Fibroblast of lung (primary cell): ENCODE results near the gene GRID1. TPM values are rescaled to one million over a fixed set of nuclear protein-coding genes. Genes with fewer than 3 reads are reported as not detected.
A peak's percentile ranks its signal among the peaks of the same experiment; 100 is the strongest.

Experiments used
- DNase-seq, 2 donors: peaks; one replicate each; pipeline versions ENCODE4 v3.0.0 to v3.0.0-alpha.2; 2010; ENCODE audit warnings: low read depth in 2 of 2
- H2AFZ ChIP-seq: 2 replicates; pipeline ENCODE4 v1.5.1; 2012; ENCODE audit warnings: low read length, control low read depth, inconsistent platforms
- H3K27ac ChIP-seq: 2 replicates; pipeline ENCODE4 v1.5.1; 2011; ENCODE audit warnings: low read length, control low read depth; ENCODE audit not compliant: insufficient read depth
- H3K27me3 ChIP-seq: 2 replicates; pipeline ENCODE4 v1.5.1; 2011; ENCODE audit warnings: mild to moderate bottlenecking, low read length; ENCODE audit not compliant: control insufficient read depth, insufficient read depth
- H3K36me3 ChIP-seq: 2 replicates; pipeline ENCODE4 v1.5.1; 2011; ENCODE audit warnings: low read length; ENCODE audit not compliant: control insufficient read depth, insufficient read depth
- H3K4me1 ChIP-seq: 2 replicates; pipeline ENCODE4 v1.5.1; 2011; ENCODE audit warnings: low read length; ENCODE audit not compliant: control insufficient read depth, insufficient read depth; ENCODE audit errors: extremely low read depth
- H3K4me2 ChIP-seq: 2 replicates; pipeline ENCODE4 v1.5.1; 2011; ENCODE audit warnings: low read length, control low read depth; ENCODE audit not compliant: insufficient read depth; ENCODE audit errors: extremely low read depth
- H3K4me3 ChIP-seq, 4 experiments: fragments of 200-600 bp in 1 of 4; sonication (generic) in 1 of 4; replicated peaks in 1 of 4; 2 replicates each; pipeline ENCODE4 v1.5.1; 2011 to 2016; ENCODE audit warnings: low read length in 4 of 4, low read depth in 3 of 4, mild to moderate bottlenecking in 3 of 4, control low read depth in 2 of 4, inconsistent platforms in 1 of 4, mixed read lengths in 1 of 4; ENCODE audit not compliant: insufficient read depth in 1 of 4; ENCODE audit errors: control extremely low read depth in 1 of 4
- H3K79me2 ChIP-seq: 2 replicates; pipeline ENCODE4 v1.5.1; 2012; ENCODE audit warnings: mild to moderate bottlenecking, low read length, inconsistent platforms; ENCODE audit not compliant: control insufficient read depth, insufficient read depth
- H3K9ac ChIP-seq: 2 replicates; pipeline ENCODE4 v1.5.1; 2011; ENCODE audit warnings: mild to moderate bottlenecking, low read length, control low read depth; ENCODE audit not compliant: insufficient read depth
- H3K9me3 ChIP-seq: 2 replicates; pipeline ENCODE4 v1.5.1; 2012; ENCODE audit warnings: low read depth, low read length; ENCODE audit not compliant: control insufficient read depth, insufficient read depth
- H4K20me1 ChIP-seq: 2 replicates; pipeline ENCODE4 v1.5.1; 2011; ENCODE audit warnings: low read length; ENCODE audit not compliant: control insufficient read depth, insufficient read depth; ENCODE audit errors: extremely low read depth
- EZH2 ChIP-seq: IDR thresholded peaks from 2 replicates; pipeline ENCODE4 v1.5.1; 2012; ENCODE audit warnings: low read length, control low read depth, mild to moderate bottlenecking; ENCODE audit errors: missing control alignments
- polyA plus RNA-seq, 2 donors: library from polyadenylated mRNA; depleted of rRNA in 1 of 2; stranded (reverse) in 1 of 2; unstranded in 1 of 2; fragments of >200 nt; gene quantifications; 2 replicates each; pipeline ENCODE4 v1.2.1, GENCODE V29; 2011 to 2012; ENCODE audit warnings: missing spikeins in 1 of 2
- total RNA-seq: library from RNA; depleted of rRNA; stranded (reverse); fragments of >200 nt; gene quantifications from 2 replicates; pipeline ENCODE4 v1.2.1, GENCODE V29; 2014
- TF ChIP-seq, protein P1 (sequence below), 2 donors: IDR thresholded peaks in 1 of 2; conservative IDR thresholded peaks in 1 of 2; 1 replicate in 1 of 2; 2 replicates in 1 of 2; pipeline ENCODE4 v1.5.1; 2011 to 2012; ENCODE audit warnings: low read length in 2 of 2, control low read depth in 1 of 2, inconsistent platforms in 1 of 2, low read depth in 1 of 2, mild to moderate bottlenecking in 1 of 2

Gene GRID1
- total and polyA plus RNA-seq, 2 donors (not counting 1 experiment from before 2014, with no cell fraction given): 0.03 to 0.33 TPM

DNA sequence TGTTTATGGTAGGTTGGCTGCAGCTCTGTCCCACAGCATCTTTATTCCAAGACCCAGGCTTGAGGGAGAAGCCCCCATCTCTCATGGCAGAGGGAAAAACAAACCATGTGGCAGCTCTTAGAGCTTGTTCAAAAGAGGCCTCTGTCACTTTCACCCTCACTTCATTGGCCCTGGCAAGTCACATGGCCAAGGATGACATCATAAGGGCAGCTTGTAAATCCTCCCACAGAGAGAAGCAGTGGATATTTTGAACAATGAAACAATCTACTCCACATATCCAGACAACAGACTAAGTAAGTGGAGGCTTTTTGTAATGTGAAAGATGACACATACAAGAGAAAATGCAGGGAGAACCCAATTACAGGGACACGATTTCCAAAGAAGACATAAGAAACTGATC, 108.1 kb downstream of the GRID1 start:
- DNase-seq: peak in 1 of 2 donors; percentile 19
- no peaks in the 10 kb centered on the region for H3K4me1 ChIP-seq
- no peak for TF ChIP-seq EZH2
- TF ChIP-seq, protein P1, sequence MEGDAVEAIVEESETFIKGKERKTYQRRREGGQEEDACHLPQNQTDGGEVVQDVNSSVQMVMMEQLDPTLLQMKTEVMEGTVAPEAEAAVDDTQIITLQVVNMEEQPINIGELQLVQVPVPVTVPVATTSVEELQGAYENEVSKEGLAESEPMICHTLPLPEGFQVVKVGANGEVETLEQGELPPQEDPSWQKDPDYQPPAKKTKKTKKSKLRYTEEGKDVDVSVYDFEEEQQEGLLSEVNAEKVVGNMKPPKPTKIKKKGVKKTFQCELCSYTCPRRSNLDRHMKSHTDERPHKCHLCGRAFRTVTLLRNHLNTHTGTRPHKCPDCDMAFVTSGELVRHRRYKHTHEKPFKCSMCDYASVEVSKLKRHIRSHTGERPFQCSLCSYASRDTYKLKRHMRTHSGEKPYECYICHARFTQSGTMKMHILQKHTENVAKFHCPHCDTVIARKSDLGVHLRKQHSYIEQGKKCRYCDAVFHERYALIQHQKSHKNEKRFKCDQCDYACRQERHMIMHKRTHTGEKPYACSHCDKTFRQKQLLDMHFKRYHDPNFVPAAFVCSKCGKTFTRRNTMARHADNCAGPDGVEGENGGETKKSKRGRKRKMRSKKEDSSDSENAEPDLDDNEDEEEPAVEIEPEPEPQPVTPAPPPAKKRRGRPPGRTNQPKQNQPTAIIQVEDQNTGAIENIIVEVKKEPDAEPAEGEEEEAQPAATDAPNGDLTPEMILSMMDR (conservative IDR thresholded peaks at IDR 0.05 in 1 of 2, IDR thresholded peaks at IDR 0.05 in 1 of 2; ENCODE audit: low read depth in 1 of 2, low read length in 2 of 2): no peak
- H2AFZ ChIP-seq: no peak overlapping the region
- H3K36me3 ChIP-seq: no peaks in the 10 kb centered on the region
- no peaks in the 10 kb centered on the region for H3K9me3 ChIP-seq
- H3K27me3 ChIP-seq: no peaks in the 10 kb centered on the region
- H4K20me1 ChIP-seq: no peaks in the 10 kb centered on the region
- no peak overlapping the region for H3K27ac ChIP-seq
- H3K4me3 ChIP-seq: no peak overlapping the region
- no peak overlapping the region for H3K4me2 ChIP-seq
- no peak overlapping the region for H3K9ac ChIP-seq
- no peaks in the 10 kb centered on the region for H3K79me2 ChIP-seq

DNA sequence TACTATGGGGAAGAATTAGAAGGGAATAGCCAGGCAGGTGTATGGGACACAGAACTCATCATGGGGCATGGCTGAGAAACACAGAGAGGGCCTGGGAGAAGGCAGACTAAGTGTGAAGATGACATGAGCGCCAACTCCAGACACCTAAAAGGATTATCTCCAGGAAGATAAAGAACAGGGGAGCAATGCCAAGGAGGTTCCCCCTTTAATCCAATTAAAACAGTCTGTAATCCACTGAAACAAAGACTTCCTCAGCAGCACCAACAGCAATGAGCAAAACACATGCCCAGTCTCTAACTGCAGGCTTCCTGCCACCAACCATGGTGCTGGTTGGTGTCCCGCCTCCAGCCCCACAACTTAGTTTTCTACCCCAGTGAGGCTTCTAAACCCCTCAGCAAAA, 108.9 kb downstream of the GRID1 start:
- no peak overlapping the region for H3K27ac ChIP-seq
- H3K4me2 ChIP-seq: no peak overlapping the region
- H3K4me3 ChIP-seq: no peak overlapping the region
- no peaks in the 10 kb centered on the region for H3K36me3 ChIP-seq
- TF ChIP-seq EZH2: no peak
- TF ChIP-seq, protein P1 (conservative IDR thresholded peaks at IDR 0.05 in 1 of 2, IDR thresholded peaks at IDR 0.05 in 1 of 2; ENCODE audit: low read depth in 1 of 2, low read length in 2 of 2): no peak
- no peak for DNase-seq
- no peaks in the 10 kb centered on the region for H3K79me2 ChIP-seq
- H2AFZ ChIP-seq: no peak overlapping the region
- H3K9me3 ChIP-seq: no peaks in the 10 kb centered on the region
- H3K27me3 ChIP-seq: no peaks in the 10 kb centered on the region
- no peak overlapping the region for H3K9ac ChIP-seq
- H4K20me1 ChIP-seq: no peaks in the 10 kb centered on the region
- H3K4me1 ChIP-seq: no peaks in the 10 kb centered on the region

DNA sequence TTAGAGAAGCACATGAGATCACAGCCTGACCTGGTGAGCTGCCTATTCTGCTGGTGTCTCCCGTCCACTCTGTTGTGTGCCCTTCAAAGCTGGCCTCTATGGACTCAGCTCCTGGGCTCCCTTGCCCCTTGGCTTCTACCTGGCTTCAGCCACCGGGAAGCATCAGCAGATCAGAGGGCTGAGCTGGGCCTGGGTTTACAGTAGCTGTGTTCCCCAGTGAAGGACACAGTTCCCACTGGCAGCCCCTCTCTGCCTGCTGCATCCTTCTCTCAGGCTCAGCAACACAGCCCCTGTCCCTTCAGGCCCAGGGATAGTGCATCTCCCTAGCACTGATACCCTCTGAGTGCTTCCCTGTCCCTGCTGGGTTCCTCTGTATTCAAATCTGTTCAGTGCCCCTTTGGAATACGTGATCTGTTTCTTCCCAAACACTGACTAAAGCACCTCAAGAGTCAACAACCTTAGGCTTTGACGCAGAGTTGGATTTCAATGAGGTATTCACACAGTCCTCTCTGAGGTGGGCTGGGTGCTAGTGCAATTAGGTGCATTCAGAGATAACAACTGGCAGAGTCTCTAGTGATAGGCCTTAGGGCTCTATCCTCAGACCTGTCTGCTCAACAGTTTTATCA, 109.8 kb downstream of the GRID1 start:
- H3K9ac ChIP-seq: no peak overlapping the region
- H3K79me2 ChIP-seq: no peaks in the 10 kb centered on the region
- H3K4me2 ChIP-seq: no peak overlapping the region
- H3K27ac ChIP-seq: no peak overlapping the region
- no peaks in the 10 kb centered on the region for H3K9me3 ChIP-seq
- H2AFZ ChIP-seq: no peak overlapping the region
- H3K27me3 ChIP-seq: no peaks in the 10 kb centered on the region
- no peaks in the 10 kb centered on the region for H3K36me3 ChIP-seq
- no peak overlapping the region for H3K4me3 ChIP-seq
- no peaks in the 10 kb centered on the region for H3K4me1 ChIP-seq
- DNase-seq: no peak
- no peaks in the 10 kb centered on the region for H4K20me1 ChIP-seq
- TF ChIP-seq, protein P1 (conservative IDR thresholded peaks at IDR 0.05 in 1 of 2, IDR thresholded peaks at IDR 0.05 in 1 of 2; ENCODE audit: low read depth in 1 of 2, low read length in 2 of 2): no peak
- no peak for TF ChIP-seq EZH2
